ENCODE measurements around the gene ANKRD6. TPM values are rescaled to one million over a fixed set of nuclear protein-coding genes. Genes with fewer than 3 reads are reported as not detected.

ANKRD6 gene
- total RNA-seq, 4 donors from 2014 or later, result 0.57 to 11.6 (median 3.0) TPM

- TF ChIP-seq CTCF (IDR thresholded peaks at IDR 0.05) (no peak), POLR2A (IDR thresholded peaks at IDR 0.05) (no peak)
Measured at GRCh38 chr6:89510393-89510792, 77.4 kb downstream of the ANKRD6 start.

GRCh38 chr6:89518352-89519055 lies 85.6 kb downstream of the ANKRD6 start:
- Histone ChIP-seq H3K36me3 (no peaks in the 10 kb centered on the region), H3K4me1 (no peaks in the 10 kb centered on the region), H3K4me3 (no peak overlapping the region), H3K27me3 (no peaks in the 10 kb centered on the region), H3K27ac (no peak overlapping the region), H3K9me3 (no peaks in the 10 kb centered on the region)
- DNase-seq, result no peak
- TF ChIP-seq POLR2A (IDR thresholded peaks at IDR 0.05) (no peak), CTCF (IDR thresholded peaks at IDR 0.05) (no peak)

More at GRCh38 chr6:89510393-89510792, 77.4 kb downstream of the ANKRD6 start:
- DNase-seq, result no peak
- H3K36me3 ChIP-seq, result no peaks in the 10 kb centered on the region
- H3K9me3 ChIP-seq, result no peaks in the 10 kb centered on the region
- no peaks in the 10 kb centered on the region for H3K27me3 ChIP-seq
- H3K4me3 ChIP-seq, result no peak overlapping the region
- H3K27ac ChIP-seq, result no peak overlapping the region
- H3K4me1 ChIP-seq, result no peaks in the 10 kb centered on the region

- no peaks in the 10 kb centered on the region for H3K9me3 ChIP-seq
- no peaks in the 10 kb centered on the region for H3K27me3 ChIP-seq
- H3K27ac ChIP-seq, result no peak overlapping the region
- no peak for DNase-seq
- no peak for TF ChIP-seq CTCF (IDR thresholded peaks at IDR 0.05)
- no peak for TF ChIP-seq POLR2A (IDR thresholded peaks at IDR 0.05)
- no peaks in the 10 kb centered on the region for H3K4me1 ChIP-seq
- H3K36me3 ChIP-seq, result no peaks in the 10 kb centered on the region
- H3K4me3 ChIP-seq, result no peak overlapping the region
Measured at GRCh38 chr6:89520736-89521135, 87.8 kb downstream of the ANKRD6 start.

GRCh38 chr6:89522778-89523177 lies 89.8 kb downstream of the ANKRD6 start:
- Histone ChIP-seq H3K27ac (no peak overlapping the region), H3K27me3 (no peaks in the 10 kb centered on the region), H3K4me1 (no peaks in the 10 kb centered on the region), H3K4me3 (no peak overlapping the region), H3K9me3 (no peaks in the 10 kb centered on the region), H3K36me3 (no peaks in the 10 kb centered on the region)
- TF ChIP-seq POLR2A (IDR thresholded peaks at IDR 0.05) (no peak), CTCF (IDR thresholded peaks at IDR 0.05) (no peak)
- DNase-seq, result no peak

- TF ChIP-seq POLR2A (IDR thresholded peaks at IDR 0.05) (no peak), CTCF (IDR thresholded peaks at IDR 0.05) (no peak)
- Histone ChIP-seq H3K4me1 (no peaks in the 10 kb centered on the region), H3K36me3 (no peaks in the 10 kb centered on the region), H3K4me3 (no peak overlapping the region), H3K27ac (no peak overlapping the region), H3K9me3 (no peaks in the 10 kb centered on the region), H3K27me3 (no peaks in the 10 kb centered on the region)
- DNase-seq, result no peak
Measured at GRCh38 chr6:89525786-89526562, 93.0 kb downstream of the ANKRD6 start.
